ENCODE measurements around the gene BPIFB6.

BPIFB6 gene

DNA sequence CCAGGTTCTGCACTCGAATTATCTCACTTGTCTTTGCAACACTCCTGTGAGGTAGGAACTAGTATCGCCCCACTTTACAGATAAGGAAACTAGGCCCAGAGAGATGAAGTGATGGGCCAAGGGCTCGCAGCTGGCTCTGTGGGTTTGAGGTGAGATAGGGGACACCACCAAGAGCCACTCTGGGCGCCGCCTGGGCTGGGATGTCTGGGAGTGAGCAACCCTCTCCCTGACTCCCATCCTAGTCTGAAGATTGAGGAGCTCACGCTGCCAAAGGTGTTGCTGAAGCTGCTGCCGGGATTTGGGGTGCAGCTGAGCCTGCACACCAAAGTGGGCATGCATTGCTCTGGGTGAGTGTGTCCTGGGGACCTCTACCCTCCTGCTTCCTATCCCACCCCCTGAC lies 27.7 kb downstream of the BPIFB6 start:
- no peaks in the 10 kb centered on the region for H3K36me3 ChIP-seq (ENCODE audit: insufficient read depth, low read length)
- no peak overlapping the region for H3K9ac ChIP-seq (ENCODE audit: insufficient read length)
- no peak for TF ChIP-seq POLR2AphosphoS5 (IDR thresholded peaks at IDR 0.05; ENCODE audit: borderline replicate concordance, low read depth, low read length)
- no peak for TF ChIP-seq FOXP2 (optimal IDR thresholded peaks at IDR 0.05; ENCODE audit: control extremely low read depth, extremely low read length, insufficient read depth)
- TF ChIP-seq EZH2 (IDR thresholded peaks at IDR 0.05): no peak
- no peak overlapping the region for H3K27ac ChIP-seq
- no peaks in the 10 kb centered on the region for H3K9me3 ChIP-seq (ENCODE audit: low read depth, low read length)
- no peak for DNase-seq (ENCODE audit: low read depth, low spot score)
- no peak overlapping the region for H3K4me3 ChIP-seq

GRCh38 chr20:33059741-33060390 lies 28.4 kb downstream of the BPIFB6 start:
- Histone ChIP-seq H3K9me3 (ENCODE audit: low read depth, low read length) (no peaks in the 10 kb centered on the region), H3K4me3 (no peak overlapping the region), H3K27ac (no peak overlapping the region), H3K36me3 (ENCODE audit: insufficient read depth, low read length) (no peaks in the 10 kb centered on the region), H3K9ac (ENCODE audit: insufficient read length) (no peak overlapping the region)
- TF ChIP-seq POLR2AphosphoS5 (IDR thresholded peaks at IDR 0.05; ENCODE audit: borderline replicate concordance, low read depth, low read length) (no peak), EZH2 (IDR thresholded peaks at IDR 0.05) (no peak), FOXP2 (optimal IDR thresholded peaks at IDR 0.05; ENCODE audit: control extremely low read depth, extremely low read length, insufficient read depth) (no peak)
- DNase-seq (ENCODE audit: low read depth, low spot score): no peak

GRCh38 chr20:33061658-33062028 lies 30.2 kb downstream of the BPIFB6 start:
- Histone ChIP-seq H3K9me3 (ENCODE audit: low read depth, low read length) (no peaks in the 10 kb centered on the region), H3K9ac (ENCODE audit: insufficient read length) (no peak overlapping the region), H3K27ac (no peak overlapping the region), H3K36me3 (ENCODE audit: insufficient read depth, low read length) (no peaks in the 10 kb centered on the region), H3K4me3 (no peak overlapping the region)
- TF ChIP-seq POLR2AphosphoS5 (IDR thresholded peaks at IDR 0.05; ENCODE audit: borderline replicate concordance, low read depth, low read length) (no peak), EZH2 (IDR thresholded peaks at IDR 0.05) (no peak), FOXP2 (optimal IDR thresholded peaks at IDR 0.05; ENCODE audit: control extremely low read depth, extremely low read length, insufficient read depth) (no peak)
- no peak for DNase-seq (ENCODE audit: low read depth, low spot score)

DNA sequence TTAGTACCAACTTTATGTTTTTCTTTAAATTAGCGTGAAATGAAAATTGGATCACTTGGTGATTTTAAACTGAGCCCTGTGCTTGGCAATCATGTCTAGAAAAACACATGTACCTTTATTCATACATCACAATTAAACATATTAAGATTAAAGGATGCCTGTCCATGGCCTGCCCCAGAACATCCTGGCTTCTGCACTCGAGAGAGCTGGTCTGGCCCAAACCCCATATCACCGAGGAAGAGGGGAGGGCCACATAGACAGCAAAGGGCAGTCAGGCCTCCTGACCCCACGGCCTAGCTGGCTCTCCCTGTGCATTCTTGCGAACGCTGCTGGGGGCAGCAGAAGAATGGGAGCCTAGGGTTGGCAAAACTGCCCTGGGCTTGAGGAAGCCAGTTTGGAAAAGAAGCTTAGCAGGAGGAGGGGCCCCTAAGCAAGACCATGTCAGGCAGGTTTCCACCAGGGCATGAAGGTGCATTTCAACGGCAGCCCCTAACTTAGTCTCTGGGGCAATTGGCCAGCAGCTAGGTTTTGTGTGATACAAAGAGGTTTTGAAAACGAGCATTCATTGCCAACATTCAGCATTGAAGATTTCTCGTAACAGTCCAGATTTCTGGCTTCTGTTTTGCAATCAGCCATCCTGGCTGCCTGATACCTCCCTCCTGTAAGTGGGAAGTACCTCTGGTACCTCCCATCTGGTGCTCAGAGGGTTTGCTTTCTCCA lies 30.8 kb downstream of the BPIFB6 start:
- TF ChIP-seq FOXP2 (optimal IDR thresholded peaks at IDR 0.05; ENCODE audit: control extremely low read depth, extremely low read length, insufficient read depth): no peak
- TF ChIP-seq EZH2 (IDR thresholded peaks at IDR 0.05): no peak
- TF ChIP-seq POLR2AphosphoS5 (IDR thresholded peaks at IDR 0.05; ENCODE audit: borderline replicate concordance, low read depth, low read length): no peak
- no peaks in the 10 kb centered on the region for H3K9me3 ChIP-seq (ENCODE audit: low read depth, low read length)
- H3K27ac ChIP-seq: no peak overlapping the region
- no peak overlapping the region for H3K9ac ChIP-seq (ENCODE audit: insufficient read length)
- no peak for DNase-seq (ENCODE audit: low read depth, low spot score)
- no peaks in the 10 kb centered on the region for H3K36me3 ChIP-seq (ENCODE audit: insufficient read depth, low read length)
- no peak overlapping the region for H3K4me3 ChIP-seq

GRCh38 chr20:33062825-33063149 lies 31.3 kb downstream of the BPIFB6 start:
- TF ChIP-seq FOXP2 (optimal IDR thresholded peaks at IDR 0.05; ENCODE audit: control extremely low read depth, extremely low read length, insufficient read depth) (no peak), POLR2AphosphoS5 (IDR thresholded peaks at IDR 0.05; ENCODE audit: borderline replicate concordance, low read depth, low read length) (no peak), EZH2 (IDR thresholded peaks at IDR 0.05) (no peak)
- Histone ChIP-seq H3K36me3 (ENCODE audit: insufficient read depth, low read length) (no peaks in the 10 kb centered on the region), H3K4me3 (no peak overlapping the region), H3K9ac (ENCODE audit: insufficient read length) (no peak overlapping the region), H3K9me3 (ENCODE audit: low read depth, low read length) (no peaks in the 10 kb centered on the region), H3K27ac (no peak overlapping the region)
- DNase-seq (ENCODE audit: low read depth, low spot score): no peak

DNA sequence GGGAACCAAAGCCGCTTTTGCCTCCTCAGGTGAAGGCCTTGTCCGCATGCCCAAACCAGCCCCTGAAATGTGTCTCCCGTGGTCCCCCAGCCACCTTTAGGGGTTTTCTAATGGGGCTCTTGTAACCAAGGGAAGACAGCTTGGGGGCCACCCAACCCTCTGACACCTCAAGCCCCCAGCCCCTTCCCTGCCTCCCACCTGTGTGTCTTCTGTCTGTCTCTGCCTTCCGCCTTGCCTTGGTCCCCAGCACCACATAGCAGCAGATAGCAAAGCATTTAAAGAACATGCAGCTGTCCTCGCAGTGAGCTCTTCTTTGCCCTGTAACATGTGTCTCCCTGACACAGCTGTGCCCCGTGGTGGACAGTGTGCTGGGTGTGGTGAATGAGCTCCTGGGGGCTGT lies 31.8 kb downstream of the BPIFB6 start:
- no peak overlapping the region for H3K9ac ChIP-seq (ENCODE audit: insufficient read length)
- H3K4me3 ChIP-seq: no peak overlapping the region
- H3K9me3 ChIP-seq (ENCODE audit: low read depth, low read length): no peaks in the 10 kb centered on the region
- no peak for TF ChIP-seq EZH2 (IDR thresholded peaks at IDR 0.05)
- TF ChIP-seq POLR2AphosphoS5 (IDR thresholded peaks at IDR 0.05; ENCODE audit: borderline replicate concordance, low read depth, low read length): no peak
- no peak for TF ChIP-seq FOXP2 (optimal IDR thresholded peaks at IDR 0.05; ENCODE audit: control extremely low read depth, extremely low read length, insufficient read depth)
- no peaks in the 10 kb centered on the region for H3K36me3 ChIP-seq (ENCODE audit: insufficient read depth, low read length)
- no peak overlapping the region for H3K27ac ChIP-seq
- DNase-seq (ENCODE audit: low read depth, low spot score): no peak

DNA sequence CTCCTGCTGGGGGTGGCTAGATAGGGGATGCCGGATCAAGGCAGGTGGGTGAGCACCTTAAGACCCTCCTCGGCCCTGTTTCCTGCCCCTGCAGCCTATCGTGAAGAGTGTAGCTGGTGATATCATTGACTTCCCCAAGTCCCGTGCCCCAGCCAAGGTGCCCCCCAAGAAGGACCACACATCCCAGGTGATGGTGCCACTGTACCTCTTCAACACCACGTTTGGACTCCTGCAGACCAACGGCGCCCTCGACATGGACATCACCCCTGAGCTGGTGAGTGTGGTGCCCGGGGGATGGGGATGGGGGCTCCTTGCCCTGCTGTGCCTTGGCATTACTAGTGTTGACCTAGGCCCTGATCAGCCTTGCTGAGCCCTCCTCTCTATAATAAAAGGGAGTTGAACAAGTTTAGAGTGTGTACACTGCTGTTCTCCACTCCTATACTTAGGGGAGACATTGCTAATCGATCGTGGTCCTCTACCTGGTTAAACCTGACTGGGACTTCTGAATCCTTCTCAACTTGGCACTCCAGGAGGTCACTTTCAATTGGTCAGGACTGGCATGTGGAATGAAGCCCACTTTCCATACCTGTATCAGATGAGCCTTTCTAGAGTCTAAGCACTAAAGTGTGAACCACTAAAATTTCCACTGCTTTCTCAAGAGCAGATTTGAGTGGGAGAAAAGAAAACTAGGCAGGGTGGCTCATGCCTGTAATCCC lies 33.3 kb downstream of the BPIFB6 start:
- TF ChIP-seq EZH2 (IDR thresholded peaks at IDR 0.05) (no peak), POLR2AphosphoS5 (IDR thresholded peaks at IDR 0.05; ENCODE audit: borderline replicate concordance, low read depth, low read length) (no peak)
- Histone ChIP-seq H3K4me3 (no peak overlapping the region), H3K9me3 (ENCODE audit: low read depth, low read length) (no peaks in the 10 kb centered on the region), H3K36me3 (ENCODE audit: insufficient read depth, low read length) (no peaks in the 10 kb centered on the region), H3K27ac (no peak overlapping the region), H3K9ac (ENCODE audit: insufficient read length) (no peak overlapping the region)
- DNase-seq (ENCODE audit: low read depth, low spot score): no peak

DNA sequence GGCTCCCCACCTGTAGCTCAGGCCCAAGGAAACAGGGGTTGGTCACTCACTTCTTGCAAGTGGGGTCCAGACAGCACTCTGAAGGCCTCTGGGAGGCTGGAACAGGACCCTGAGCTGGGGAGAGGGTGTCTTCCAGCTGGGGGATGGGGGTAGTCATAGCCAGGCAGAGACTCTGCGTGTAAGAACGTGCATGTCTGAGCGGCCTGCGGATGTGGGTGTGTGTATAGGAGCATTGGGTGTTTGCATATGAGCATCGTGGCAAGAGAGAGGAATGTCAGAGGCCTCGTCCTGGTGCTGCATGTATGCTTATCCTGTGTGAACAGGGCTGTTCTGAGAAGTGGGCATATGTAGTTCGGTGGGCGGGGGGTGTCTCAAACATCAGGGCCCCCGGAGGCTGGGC lies 34.3 kb downstream of the BPIFB6 start:
- H3K9me3 ChIP-seq (ENCODE audit: low read depth, low read length): no peaks in the 10 kb centered on the region
- no peak overlapping the region for H3K4me3 ChIP-seq
- no peak overlapping the region for H3K9ac ChIP-seq (ENCODE audit: insufficient read length)
- H3K36me3 ChIP-seq (ENCODE audit: insufficient read depth, low read length): no peaks in the 10 kb centered on the region
- TF ChIP-seq POLR2AphosphoS5 (IDR thresholded peaks at IDR 0.05; ENCODE audit: borderline replicate concordance, low read depth, low read length): no peak
- no peak for TF ChIP-seq EZH2 (IDR thresholded peaks at IDR 0.05)
- no peak for TF ChIP-seq FOXP2 (optimal IDR thresholded peaks at IDR 0.05; ENCODE audit: control extremely low read depth, extremely low read length, insufficient read depth)
- DNase-seq (ENCODE audit: low read depth, low spot score): no peak
- no peak overlapping the region for H3K27ac ChIP-seq

Measured in SK-N-MC (cell line).